Hematopoietic multipotent progenitor cell (in vitro differentiated cells): ENCODE measurements around the gene BCL2L12. TPM values are rescaled to one million over a fixed set of nuclear protein-coding genes. Genes with fewer than 3 reads are reported as not detected.
"Not testable (repeated sequence)": the region's sequence is repeated elsewhere in the genome, so short reads cannot be mapped to it uniquely, and the experiment has no call there.

Source experiments
- DNase-seq, 3 donors: peaks; one replicate each; pipeline ENCODE4 v3.0.0-alpha.2; 2011 to 2015; ENCODE audit warnings: low read depth in 2 of 3, low spot score in 2 of 3
- small RNA-seq: library from RNA; depleted of rRNA; stranded (forward); fragments of <200 nt; gene quantifications from one replicate; pipeline ENCODE3, GENCODE V24; 2012
- total RNA-seq: library from RNA; depleted of rRNA; stranded (reverse); fragments of >200 nt; gene quantifications from one replicate; pipeline ENCODE4 v1.2.3, GENCODE V29; 2012

BCL2L12 gene
- total RNA-seq, 1 donor: 8.1 TPM

DNA sequence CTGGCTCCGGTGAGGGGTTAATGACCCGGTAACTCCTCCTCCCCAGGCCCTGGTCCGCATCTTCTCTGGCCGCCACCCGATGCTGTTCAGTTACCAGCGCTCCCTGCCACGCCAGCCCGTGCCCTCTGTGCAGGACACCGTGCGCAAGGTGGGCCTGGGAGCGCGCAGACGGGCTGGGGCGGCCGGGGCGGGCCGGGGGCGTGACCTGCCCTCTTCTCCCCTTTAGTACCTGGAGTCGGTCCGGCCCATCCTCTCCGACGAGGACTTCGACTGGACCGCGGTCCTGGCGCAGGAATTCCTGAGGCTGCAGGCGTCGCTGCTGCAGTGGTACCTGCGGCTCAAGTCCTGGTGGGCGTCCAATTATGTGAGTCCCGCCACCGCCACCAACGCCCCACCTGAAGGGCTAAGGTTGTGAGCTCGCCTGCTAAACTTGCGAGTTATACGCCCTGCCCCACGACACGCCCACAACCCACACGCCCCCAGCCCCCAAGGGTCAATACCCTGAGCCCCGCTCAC is 35.6 kb downstream of the BCL2L12 start:
- no peak for DNase-seq

DNA sequence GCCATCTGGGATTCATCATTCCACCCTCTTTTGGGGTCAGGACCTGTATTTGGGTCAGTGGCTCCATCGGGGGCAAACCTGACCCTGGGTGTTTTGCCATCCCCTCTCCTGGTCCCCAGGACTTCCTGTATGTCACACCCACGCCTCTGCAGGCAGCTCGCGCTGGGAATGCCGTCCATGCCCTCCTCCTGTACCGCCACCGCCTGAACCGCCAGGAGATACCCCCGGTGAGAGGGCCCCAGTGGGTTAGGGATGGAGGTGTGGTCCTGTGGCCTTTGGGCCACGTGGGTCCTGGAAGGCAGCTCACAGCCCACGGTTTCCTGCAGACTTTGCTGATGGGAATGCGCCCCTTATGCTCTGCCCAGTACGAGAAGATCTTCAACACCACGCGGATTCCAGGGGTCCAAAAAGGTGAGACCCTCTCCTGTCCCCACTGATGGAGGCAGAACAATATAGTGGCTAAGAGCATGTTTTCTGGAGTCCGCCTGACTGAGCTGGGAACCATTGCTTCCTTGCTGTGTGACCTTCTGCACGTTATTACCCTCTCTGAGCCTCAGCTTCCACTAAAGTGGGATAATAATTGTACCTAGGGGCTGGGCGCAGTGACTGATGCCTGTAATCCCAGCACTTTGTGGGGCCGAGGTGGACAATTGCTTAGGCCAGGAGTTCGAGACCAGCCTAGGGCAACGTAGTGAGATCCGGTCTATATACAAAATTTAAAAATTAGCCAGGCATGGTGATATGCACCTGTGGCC is 39.3 kb downstream of the BCL2L12 start:
- no peak for DNase-seq

DNA sequence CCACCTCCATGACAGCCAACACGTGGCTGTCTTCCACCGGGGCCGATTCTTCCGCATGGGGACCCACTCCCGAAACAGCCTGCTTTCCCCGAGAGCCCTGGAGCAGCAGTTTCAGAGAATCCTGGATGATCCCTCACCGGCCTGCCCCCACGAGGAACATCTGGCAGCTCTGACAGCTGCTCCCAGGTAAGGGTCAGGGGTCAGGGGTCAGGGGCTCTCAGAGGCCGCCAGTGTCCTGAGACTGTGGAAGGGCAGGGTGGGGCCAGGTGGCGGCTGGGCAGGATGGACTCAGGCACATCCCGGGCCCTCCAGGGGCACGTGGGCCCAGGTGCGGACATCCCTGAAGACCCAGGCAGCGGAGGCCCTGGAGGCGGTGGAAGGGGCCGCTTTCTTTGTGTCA is 40.2 kb downstream of the BCL2L12 start:
- no peak for DNase-seq

DNA sequence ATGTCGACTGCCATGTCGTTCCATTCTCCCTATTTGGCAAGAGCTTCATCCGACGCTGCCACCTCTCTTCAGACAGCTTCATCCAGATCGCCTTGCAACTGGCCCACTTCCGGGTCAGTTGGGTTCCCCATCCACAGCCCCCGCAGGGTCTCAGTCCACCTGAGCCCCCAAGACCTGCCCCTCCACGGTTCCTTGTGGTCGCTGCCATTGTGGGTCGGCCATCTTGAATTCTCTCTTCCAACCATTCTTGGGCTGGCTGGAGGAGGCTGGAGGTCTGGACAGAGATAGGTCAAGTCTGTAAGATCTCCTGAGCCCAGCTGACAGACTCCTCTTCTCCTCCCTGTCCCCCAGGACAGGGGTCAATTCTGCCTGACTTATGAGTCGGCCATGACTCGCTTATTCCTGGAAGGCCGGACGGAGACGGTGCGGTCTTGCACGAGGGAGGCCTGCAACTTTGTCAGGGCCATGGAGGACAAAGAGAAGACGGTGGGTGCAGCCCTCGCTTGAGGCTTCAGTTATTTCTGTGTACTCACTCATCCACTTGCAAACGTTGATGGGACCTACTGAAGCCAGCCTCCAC is 44.7 kb downstream of the BCL2L12 start:
- no peak for DNase-seq

DNA sequence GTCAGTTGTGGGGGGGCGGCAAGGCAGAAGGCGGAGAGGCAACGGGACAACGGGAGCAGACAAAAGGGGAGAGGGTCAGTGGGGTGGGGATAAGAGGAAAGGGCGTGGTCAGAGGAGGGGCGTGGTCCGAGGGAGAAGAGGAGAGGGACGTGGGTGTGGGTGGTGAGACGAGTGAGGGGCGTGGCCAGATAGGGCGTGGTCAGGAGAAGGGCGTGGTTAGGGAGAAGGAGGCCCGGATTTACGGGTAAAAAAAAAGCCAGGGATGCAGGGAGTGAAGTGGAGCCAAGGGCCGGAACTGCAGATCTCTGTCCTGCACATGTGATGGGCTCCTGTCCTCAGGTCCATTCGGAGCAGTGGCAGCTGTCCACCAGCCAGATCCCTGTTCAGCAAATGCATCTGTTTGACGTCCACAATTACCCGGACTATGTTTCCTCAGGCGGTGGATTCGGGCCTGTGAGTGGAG is 46.7 kb downstream of the BCL2L12 start:
- DNase-seq: no peak

DNA sequence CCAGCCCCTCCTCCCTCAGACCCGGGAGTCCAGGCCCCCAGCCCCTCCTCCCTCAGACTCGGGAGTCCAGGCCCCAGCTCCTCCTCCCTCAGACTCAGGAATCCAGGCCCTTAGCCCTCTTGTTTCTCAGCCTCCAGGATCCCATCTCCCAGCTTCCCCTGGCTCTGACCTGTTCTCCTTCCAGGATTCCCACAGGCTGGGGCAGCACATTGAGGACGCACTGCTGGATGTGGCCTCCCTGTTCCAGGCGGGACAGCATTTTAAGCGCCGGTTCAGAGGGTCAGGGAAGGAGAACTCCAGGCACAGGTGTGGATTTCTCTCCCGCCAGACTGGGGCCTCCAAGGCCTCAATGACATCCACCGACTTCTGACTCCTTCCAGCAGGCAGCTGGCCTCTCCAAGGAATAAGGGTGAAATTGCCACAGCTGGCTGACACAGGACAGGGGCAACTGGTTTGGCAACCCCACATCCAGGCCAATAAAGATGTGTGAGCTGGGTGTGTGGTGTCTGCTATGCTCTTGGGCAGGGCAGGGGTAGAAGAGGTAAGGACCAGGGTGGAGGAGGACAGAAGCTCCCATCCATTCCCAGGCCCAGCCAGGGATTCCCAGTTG is 47.6 kb downstream of the BCL2L12 start:
- no peak for DNase-seq

DNA sequence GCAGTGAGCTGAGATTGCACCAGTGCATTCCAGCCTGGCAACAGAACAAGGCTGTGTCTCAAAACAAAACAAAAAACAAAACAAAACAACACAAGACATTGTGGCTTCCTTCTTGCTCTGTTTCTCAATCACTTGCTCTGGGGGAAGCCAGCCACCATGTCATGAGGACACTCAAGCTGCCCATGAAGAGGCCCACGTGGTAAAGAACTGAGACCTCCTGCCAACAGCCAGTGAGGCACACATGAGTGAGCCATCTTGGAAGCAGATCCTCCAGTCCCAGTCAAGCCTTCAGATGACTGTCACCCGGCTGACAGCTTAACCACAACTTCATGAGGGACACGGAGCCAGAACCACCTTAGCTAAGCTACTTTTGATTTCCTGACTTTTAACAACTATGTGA is 50.4 kb downstream of the BCL2L12 start:
- DNase-seq: no peak

DNA sequence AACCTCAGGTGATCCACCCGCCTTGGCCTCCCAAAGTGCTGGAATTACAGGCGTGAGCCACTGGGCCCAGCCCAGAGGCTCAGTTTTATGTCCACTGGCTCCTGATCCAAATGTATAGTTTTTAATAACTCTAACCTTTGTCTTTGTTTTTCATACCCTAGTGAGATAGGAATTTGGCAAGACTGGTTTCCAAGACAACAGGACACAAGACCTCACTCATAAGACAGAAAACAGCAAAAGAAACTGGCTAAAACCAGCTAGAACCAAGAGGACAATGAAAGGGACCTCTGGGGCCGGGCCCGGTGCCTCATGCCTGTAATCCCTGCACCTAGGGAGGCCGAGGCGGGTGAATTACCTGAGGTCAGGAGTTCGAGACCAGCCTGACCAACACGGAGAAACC is 52.8 kb downstream of the BCL2L12 start:
- DNase-seq: peak in 1 of 3 donors; percentile 15

DNA sequence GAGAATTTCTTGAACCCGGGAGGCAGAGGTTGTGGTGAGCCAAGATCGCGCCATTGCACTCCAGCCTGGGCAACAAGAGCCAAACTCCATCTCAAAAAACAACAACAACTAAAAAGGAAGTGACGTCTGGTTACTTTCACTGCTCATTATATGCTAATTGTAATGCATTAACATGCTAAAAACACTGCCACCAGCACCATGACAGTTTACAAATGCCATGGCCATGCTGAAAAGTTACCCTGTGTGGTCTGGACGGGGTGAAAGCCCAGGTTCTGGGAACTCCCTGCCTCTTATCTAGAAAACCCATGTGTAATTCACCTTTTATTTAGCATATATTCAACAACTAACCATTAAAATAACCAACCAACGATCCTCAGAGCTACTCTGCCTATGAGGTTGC is 53.3 kb downstream of the BCL2L12 start:
- no peak for DNase-seq

DNA sequence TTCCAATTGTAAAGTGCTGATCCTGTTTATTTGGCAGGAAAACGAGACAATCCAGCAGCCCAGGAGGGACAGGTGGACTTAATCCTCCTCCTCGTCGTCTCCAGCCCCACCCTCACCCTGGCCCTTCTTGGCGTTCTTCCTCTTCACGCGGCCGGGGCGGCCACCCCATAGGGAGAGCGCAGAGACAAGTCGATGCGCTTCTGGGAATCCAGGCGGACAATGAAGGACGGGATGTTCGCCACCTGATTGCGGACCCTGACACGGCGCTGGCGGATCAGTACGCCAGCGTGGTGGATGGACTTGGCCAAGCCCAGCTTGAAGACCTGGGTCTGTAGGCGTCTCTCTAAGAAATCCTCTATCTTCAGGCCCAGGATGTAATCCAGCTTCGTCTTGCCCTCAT is 53.7 kb downstream of the BCL2L12 start:
- not testable (repeated sequence) for DNase-seq

Small RNAs within 50 kb of the gene (small RNA-seq; reads per million reads assigned to genes)
- not detected for gene MIR5088

Other genes with a start within 250 kb of the BCL2L12 start
- not detected for gene PTH2, start 242.5 kb upstream of the BCL2L12 start, total RNA-seq
- gene GFY, start 240.5 kb upstream of the BCL2L12 start, total RNA-seq: not detected
- not detected for gene SLC17A7, start 224.4 kb upstream of the BCL2L12 start, total RNA-seq
- gene PIH1D1, start 214.1 kb upstream of the BCL2L12 start, total RNA-seq: 115 TPM
- gene ALDH16A1, start 212.7 kb upstream of the BCL2L12 start, total RNA-seq: 94.0 TPM
- gene FLT3LG, start 191.7 kb upstream of the BCL2L12 start, total RNA-seq: 3.8 TPM
- 5,678 TPM for gene RPL13A, start 178.3 kb upstream of the BCL2L12 start, total RNA-seq
- 7,657 TPM for gene RPS11, start 169.5 kb upstream of the BCL2L12 start, total RNA-seq
- 26.9 TPM for gene FCGRT, start 153.3 kb upstream of the BCL2L12 start, total RNA-seq
- gene RCN3, start 137.9 kb upstream of the BCL2L12 start, total RNA-seq: 1.1 TPM
- 114 TPM for gene NOSIP, start 85.4 kb upstream of the BCL2L12 start, total RNA-seq
- 2.7 TPM for gene PRRG2, start 84.6 kb upstream of the BCL2L12 start, total RNA-seq
- gene PRR12, start 74.8 kb upstream of the BCL2L12 start, total RNA-seq: 8.1 TPM
- gene RRAS, start 25.8 kb upstream of the BCL2L12 start, total RNA-seq: 7.5 TPM
- 18.6 TPM for gene SCAF1, start 23.7 kb upstream of the BCL2L12 start, total RNA-seq
- 86.7 TPM for gene IRF3, start 76 bp upstream of the BCL2L12 start, total RNA-seq
- 455 TPM for gene PRMT1, start 11.3 kb downstream of the BCL2L12 start, total RNA-seq
- gene ADM5, start 23.7 kb downstream of the BCL2L12 start, total RNA-seq: 1.9 TPM
- gene CPT1C, start 25.2 kb downstream of the BCL2L12 start, total RNA-seq: 0.54 TPM
- 1.1 TPM for gene TSKS, start 97.4 kb downstream of the BCL2L12 start, total RNA-seq
- gene AP2A1, start 101.1 kb downstream of the BCL2L12 start, total RNA-seq: 67.9 TPM
- gene FUZ, start 147.4 kb downstream of the BCL2L12 start, total RNA-seq: 40.1 TPM
- gene MED25, start 152.4 kb downstream of the BCL2L12 start, total RNA-seq: 50.9 TPM
- gene PTOV1, start 185.2 kb downstream of the BCL2L12 start, total RNA-seq: 109 TPM
- gene PNKP, start 201.6 kb downstream of the BCL2L12 start, total RNA-seq: 77.6 TPM
- gene AKT1S1, start 211.4 kb downstream of the BCL2L12 start, total RNA-seq: 10.0 TPM
- 7.8 TPM for gene TBC1D17, start 211.8 kb downstream of the BCL2L12 start, total RNA-seq
- gene IL4I1, start 231.0 kb downstream of the BCL2L12 start, total RNA-seq: 0.81 TPM